Measurements from ENCODE around the gene USP2.

- TF ChIP-seq CTCF (IDR thresholded peaks at IDR 0.05; ENCODE audit: insufficient read depth, low read depth, low read length) (no peak), EZH2 (IDR thresholded peaks at IDR 0.05; ENCODE audit: insufficient read depth, low read length) (no peak)
Measured at GRCh38 chr11:119422809-119423508, 41.5 kb upstream of the USP2 start, which contains the start of gene THY1.
